Bone marrow (tissue), 2 donors: ENCODE results near the gene NLRP12.
"Not testable (repeated sequence)": the region's sequence is repeated elsewhere in the genome, so short reads cannot be mapped to it uniquely, and the experiment has no call there.

Source experiments
- DNase-seq, 2 donors: peaks; one replicate each; lab custom pipeline; 2025; lab: John Stamatoyannopoulos, UW

The NLRP12 gene, protein sequence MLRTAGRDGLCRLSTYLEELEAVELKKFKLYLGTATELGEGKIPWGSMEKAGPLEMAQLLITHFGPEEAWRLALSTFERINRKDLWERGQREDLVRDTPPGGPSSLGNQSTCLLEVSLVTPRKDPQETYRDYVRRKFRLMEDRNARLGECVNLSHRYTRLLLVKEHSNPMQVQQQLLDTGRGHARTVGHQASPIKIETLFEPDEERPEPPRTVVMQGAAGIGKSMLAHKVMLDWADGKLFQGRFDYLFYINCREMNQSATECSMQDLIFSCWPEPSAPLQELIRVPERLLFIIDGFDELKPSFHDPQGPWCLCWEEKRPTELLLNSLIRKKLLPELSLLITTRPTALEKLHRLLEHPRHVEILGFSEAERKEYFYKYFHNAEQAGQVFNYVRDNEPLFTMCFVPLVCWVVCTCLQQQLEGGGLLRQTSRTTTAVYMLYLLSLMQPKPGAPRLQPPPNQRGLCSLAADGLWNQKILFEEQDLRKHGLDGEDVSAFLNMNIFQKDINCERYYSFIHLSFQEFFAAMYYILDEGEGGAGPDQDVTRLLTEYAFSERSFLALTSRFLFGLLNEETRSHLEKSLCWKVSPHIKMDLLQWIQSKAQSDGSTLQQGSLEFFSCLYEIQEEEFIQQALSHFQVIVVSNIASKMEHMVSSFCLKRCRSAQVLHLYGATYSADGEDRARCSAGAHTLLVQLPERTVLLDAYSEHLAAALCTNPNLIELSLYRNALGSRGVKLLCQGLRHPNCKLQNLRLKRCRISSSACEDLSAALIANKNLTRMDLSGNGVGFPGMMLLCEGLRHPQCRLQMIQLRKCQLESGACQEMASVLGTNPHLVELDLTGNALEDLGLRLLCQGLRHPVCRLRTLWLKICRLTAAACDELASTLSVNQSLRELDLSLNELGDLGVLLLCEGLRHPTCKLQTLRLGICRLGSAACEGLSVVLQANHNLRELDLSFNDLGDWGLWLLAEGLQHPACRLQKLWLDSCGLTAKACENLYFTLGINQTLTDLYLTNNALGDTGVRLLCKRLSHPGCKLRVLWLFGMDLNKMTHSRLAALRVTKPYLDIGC

GRCh38 chr19:53824134-53824611 lies at the start of gene NLRP12:
Gene NLRP12, minus strand, starts transcription at chr19:53824314. Its CDS starts 140 bp downstream, at chr19:53824174.
- DNase-seq = peak; percentile 30 to 45

DNA sequence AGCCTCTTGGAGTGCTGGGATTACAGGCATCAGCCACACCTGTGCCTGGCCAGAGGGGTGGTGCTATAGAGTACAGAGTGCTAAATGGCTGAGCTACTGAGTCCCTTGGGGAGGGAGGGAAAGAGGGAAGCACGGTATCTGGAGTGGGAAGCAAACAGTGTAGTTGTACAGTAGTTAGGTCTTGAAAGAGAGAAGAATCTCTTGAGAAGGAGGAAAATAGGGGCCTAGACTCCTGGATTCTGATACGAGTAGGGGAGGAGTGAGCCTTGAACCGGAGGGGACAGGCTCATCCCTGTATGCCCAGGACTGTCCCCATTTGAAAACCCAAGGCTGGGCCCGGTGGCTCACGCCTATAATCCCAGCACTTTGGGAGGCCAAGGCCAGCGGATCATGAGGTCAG lies 48.6 kb upstream of the NLRP12 start:
- no peak for DNase-seq

DNA sequence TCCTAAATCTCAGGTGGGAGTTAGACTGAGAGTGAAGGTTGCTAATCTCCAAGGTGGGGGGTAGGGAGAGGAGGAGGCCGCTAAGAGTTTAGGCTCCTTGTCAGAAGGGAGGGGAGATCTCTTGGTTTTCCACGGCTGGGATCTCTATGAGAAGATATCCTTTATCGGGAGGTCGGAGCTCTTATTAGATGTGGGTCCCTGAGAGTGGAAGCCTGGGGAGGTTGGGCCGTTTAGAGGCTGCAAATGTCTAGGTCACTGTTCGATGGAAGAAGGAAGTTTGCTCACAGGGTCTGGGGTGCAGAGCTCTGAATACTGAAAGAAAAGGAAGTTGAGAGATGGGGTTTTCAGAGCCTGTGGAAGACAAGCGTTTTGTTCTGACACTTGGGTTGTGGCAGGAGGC lies 47.3 kb upstream of the NLRP12 start:
- peak in 1 of 2 donors; percentile 48 for DNase-seq

DNA sequence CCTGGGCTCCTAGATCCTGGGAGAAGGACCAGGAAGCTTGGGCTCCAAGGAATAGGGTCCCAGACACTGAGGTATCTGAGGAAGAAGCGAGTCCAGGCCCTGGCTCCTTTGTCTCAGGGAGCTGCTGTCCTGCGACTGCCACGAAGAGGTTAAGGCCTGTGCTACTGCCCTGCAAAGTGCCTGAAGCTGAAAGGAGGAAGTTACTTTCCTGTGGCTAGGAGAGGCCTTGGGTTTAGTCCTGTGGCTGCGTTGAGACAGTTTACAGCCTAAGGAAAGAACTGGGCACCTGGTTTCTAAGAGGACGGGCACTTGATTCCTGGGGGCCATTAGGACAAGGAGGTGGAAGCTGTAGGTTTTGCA lies 46.4 kb upstream of the NLRP12 start:
- peak; percentile 16 to 47 for DNase-seq

DNA sequence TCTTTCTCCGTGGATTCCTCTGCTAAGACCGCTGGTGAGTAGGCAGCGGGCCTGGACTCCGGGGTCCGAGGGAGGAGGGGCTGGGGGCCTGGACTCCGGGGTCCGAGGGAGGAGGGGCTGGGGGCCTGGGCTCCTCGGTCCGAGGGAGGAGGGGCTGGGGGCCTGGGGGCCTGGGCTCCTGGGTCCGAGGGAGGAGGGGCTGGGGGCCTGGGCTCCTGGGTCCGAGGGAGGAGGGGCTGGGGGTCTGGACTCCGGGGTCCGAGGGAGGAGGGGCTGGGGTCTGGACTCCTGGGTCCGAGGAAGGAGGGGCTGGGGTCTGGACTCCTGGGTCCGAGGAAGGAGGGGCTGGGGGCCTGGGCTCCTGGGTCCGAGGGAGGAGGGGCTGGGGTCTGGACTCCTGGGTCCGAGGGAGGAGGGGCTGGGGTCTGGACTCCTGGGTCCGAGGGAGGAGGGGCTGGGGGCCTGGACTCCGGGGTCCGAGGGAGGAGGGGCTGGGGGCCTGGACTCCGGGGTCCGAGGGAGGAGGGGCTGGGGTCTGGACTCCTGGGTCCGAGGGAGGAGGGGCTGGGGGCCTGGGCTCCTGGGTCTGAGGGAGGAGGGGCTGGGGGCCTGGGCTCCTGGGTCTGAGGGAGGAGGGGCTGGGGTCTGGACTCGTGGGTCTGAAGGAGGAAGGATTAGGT lies 45.8 kb upstream of the NLRP12 start:
- not testable (repeated sequence) for DNase-seq

- peak; percentile 40 to 80 for DNase-seq
Measured at GRCh38 chr19:53868892-53869804, 45.0 kb upstream of the NLRP12 start.

DNA sequence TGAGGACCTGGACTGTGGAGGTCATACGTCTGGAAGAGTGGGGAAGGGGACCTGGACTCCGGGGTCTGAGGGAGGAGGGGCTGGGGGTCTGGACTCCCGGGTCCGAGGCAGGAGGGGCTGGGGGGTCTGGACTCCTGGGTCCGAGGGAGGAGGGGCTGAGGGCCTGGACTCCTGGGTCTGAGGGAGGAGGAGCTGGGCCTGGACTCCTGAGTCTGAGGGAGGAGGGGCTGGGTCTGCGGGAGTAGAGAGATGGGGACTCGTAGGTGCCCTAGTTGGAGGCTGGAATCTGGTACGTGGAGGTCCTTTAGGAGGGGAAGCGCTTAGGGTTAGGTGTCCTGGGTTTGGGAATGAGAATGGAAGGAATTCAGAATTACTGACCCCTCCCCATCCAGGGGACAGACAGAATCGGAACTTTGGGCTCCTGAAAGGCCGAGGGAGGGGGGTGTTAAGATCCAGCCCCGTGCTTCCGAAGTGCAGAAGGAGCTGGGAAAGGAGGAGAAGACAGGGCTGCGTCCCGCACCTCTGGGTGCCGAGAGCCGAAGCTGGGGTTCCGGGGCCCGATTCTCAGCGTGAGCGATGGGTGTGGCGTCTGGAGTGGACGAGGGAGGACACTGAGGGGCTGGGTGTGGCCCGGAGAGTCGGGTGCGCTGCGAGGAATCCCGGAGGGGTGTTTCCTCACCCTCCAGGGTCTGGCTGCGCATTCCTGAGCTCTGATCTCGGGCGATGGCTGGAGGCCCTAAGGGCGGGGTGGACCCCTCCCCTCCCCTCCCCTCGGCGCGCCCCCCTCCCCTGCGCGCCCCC lies 44.2 kb upstream of the NLRP12 start:
- DNase-seq = peak in 1 of 2 donors; percentile 55

DNA sequence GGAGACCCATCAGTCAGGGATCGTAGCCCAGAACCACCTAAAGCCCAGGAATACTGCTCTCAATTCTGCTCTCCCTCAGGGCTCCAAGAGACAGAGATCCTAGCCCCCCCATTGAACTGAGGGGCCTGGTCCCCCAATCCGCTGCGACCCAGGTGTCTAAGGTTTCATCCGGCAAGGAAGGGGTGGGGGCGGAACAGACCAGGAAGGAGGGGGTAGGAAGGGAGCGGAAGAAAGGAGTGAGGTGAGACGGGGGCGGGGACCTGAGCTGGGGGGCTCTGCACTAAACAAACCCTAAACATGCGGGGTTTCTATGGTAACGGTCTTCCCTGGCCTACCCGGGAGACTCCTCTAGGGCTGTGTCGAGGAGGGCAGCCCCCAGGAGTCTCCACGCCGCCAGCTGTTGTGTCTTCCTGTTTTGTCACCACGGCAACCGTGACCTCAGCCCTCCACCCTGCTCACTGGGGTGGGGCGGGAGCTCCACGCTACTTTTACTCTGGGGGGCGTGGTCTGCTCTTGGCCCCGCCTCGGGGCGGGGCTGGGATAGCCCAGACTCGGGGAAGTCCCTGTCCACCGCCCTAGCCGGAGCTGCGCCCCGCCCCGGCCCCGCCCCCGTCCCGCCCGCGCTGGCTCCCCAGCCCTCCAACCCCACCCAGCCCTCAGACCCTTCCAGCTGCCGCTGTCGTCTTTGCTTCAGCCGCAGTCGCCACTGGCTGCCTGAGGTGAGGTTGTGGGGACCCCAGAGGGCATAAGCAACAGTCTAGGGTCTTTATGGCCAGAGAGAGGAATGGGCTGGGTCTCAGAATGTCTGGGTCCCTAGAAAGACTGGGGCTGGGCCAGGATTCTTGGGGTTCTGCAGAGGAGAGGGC lies 43.3 kb upstream of the NLRP12 start, which contains the start of gene MYADM:
MYADM (plus strand) TSS at position 659 of the 866 bp plus-strand sequence. CDS start 5,647 bp downstream, outside the sequence.
- peak; percentile 95 to 99 for DNase-seq

GRCh38 chr19:53866865-53867224 lies 42.7 kb upstream of the NLRP12 start:
- DNase-seq = no peak

GRCh38 chr19:53865918-53866864 lies 42.1 kb upstream of the NLRP12 start:
- peak in 1 of 2 donors; percentile 48 for DNase-seq

DNA sequence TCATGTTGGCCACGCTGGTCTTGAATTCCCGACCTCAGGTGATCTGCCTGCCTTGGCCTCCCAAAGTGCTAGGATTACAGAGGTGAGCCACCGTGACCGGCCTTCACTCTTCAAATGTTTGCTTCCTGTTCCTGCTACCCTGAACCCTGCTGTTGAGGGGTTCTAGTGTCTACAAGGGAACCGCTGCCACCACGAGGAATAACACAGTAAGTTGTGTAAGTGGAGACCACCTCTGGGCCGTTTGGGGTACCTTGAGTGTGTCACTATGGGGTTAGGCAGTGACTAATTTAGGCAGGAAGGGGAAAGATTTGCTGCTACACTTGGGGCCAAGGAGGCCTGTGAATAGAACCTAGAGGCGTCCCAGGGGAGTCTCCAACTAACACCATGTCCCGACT lies 41.4 kb upstream of the NLRP12 start:
- no peak for DNase-seq

DNA sequence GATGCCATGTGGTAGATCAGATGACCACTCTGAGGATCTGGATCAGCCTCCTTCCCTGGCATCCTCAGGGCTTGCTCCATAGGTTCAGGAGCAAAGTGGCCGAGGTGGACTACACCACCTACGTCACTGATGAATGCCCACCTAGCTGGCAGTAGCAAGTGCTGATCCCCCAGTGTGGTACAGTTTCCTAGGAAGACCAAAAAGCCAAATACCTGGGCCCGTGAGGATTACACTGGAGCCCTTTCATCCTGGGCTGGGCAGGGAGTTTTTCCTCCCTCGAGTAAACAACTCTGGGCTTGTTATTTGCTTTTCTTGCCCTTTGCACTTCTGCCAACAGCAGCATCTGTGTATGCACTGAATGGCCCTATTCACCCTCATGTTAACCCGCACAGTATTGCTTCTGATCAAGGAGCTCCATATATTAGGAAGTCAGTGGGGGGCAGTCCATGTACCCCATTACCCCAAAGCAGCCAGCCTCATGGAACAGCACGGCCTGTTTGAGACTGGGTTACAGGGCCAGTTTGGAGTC lies 40.3 kb upstream of the NLRP12 start:
- no peak for DNase-seq

DNA sequence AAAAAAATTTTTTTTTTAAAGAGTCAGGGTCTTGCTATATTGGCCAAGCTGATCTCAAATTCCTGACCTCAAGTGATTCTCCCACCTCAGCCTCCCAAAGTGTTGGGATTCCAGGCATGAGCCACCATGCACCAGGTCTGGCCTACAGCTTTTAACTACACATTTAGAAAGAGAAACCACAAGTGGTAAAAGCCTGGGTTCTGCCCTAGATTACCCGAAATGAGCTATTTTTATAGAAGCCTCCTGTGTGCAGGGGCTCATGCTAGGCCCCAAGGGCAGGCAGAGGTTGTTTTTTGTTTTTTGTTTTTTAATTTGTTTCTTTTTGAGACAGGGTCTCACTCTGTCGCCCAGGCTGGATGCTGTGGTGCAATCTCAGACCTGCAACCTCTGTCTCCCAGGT lies 29.6 kb upstream of the NLRP12 start:
- no peak for DNase-seq

GRCh38 chr19:53849237-53849676 lies 25.1 kb upstream of the NLRP12 start:
- DNase-seq = no peak

DNA sequence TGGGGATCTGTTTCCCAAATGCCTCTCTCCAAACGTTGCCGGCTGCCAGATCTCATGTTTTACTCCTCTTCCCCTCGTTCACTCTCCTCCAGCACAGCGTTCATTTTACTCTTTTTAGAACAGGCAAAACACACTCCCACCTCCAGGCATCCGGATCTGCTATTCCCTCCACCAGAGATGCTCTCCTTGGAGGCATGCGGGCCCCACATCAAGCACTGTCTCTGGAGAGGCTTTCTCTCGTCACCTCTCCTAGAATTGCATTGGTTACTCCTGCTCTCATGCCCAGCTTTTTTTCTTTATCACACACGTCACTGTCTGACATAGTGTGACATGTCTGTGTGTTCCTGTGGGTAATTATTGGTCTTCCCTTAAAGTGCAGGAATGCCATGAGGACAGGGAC lies 23.4 kb upstream of the NLRP12 start:
- no peak for DNase-seq

GRCh38 chr19:53844849-53845246 lies 20.7 kb upstream of the NLRP12 start:
- peak in 1 of 2 donors; percentile 15 for DNase-seq

- DNase-seq = peak in 1 of 2 donors; percentile 18
Measured at GRCh38 chr19:53840914-53841313, 16.8 kb upstream of the NLRP12 start.
